Activated CD8-positive, alpha-beta memory T cell treated with anti-CD3 and anti-CD28 coated beads, Interleukin-2, amount 50 U/mL, for 24 hours (primary cell): Measurements from ENCODE around the gene GPBP1.

Experiments used
- DNase-seq: peaks from one replicate; pipeline ENCODE4 v3.0.0-alpha.2; 2020; ENCODE audit errors: extremely low read depth

GPBP1 gene

DNA sequence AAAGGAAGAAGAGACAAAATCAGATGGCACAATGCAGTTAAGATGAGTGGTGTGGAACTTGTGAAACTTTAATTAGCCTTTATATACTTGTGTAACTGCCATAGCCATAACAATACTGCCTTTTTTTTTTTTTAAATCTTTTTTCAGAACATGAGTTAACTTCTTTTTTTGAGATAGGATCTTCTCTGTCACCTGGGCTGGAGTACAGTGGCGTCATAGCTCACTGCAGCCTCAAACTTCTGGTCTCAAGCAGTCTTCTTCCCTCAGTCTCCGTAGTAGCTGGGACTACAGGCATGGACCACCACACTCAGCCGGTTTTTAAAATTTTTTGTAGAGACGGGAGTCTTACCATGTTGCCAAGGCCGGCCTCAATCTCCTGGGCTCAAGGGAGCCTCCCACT is 37.2 kb downstream of the GPBP1 start:
- DNase-seq, result no peak

DNA sequence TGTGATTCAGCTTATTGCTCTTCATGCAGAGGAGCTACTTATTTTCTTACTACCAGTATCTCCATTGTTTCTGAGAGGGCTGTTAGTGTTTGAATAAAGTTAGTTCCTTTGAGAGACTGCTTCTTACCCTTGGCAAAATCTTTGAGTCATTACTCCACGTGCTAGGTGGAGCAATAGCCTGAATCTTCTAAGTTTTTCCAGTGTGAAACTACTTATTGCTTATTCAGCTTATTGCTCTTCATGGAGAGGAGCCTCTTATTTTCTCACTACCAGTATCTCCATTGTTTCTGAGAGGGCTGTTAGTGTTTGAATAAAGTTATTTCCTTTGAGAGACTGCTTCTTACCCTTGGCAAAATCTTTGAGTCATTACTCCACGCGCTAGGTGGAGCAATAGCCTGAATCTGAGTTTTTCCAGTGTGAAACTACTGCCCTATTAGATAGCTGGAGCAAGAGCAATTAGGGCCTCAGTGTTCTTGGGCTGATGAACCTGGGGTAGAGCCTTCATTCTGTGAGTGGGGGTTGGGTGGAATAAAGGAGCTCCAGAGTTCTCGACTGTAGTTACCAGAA is 41.9 kb downstream of the GPBP1 start:
- no peak for DNase-seq

DNA sequence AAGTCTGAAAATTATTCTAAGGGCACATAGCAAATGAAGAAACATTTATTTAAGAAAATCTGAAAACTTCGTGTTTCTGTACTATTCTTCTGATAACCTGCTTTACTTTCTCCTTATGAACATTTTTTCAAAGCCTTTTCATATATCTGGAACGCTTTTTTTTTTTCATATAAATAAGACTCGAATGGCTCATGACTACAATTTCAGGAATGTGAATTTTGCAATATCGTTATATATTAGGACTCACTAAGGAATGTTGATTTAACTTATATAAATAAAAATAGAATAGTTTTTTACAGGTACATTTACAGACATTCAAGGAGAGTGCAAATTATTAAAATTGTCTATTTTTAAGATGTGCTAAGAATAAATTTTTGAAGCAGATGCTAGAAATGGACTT is 42.9 kb downstream of the GPBP1 start:
- no peak for DNase-seq

DNA sequence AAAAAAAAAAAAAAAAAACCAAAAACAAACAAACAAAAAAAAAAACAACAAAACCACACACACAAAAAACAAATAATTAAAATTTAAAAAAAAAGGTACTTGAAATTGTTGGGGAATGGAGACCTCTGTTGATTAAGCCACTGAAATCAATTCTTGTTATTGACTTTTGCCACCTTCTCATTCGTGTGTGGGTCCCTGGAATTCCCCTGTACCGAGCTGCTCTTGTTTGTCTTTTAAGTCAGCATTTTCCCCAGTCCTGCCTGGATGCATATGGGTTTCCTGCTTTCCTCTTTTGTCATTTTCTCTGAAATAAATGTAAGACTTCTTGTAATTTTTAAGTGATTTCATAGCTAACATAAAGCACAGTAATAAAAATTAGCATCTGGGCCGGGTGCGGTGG is 45.5 kb downstream of the GPBP1 start:
- DNase-seq, result no peak

DNA sequence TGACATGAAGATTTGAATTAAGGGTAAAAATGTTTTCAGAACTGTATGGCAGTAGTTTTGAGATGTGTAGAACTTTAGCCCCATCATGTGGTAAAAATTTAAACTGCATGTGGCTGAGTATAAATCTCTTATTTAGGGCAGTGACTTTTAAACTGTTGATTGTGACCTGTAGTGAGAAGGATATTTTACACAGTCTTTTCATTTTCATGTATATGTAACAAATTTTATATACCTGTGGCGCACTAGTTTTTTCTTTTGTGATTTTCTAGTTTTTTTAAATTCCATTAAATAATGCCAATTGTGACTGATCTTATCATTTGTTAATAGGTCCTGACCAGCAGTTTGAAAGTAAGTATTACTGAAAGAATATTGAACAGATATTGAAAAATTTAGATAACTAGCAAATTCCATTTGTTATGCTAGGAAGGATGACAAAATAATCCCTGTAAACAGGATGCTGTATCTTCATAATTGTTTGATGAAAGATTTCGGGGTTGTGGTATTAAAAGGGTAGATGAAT is 47.2 kb downstream of the GPBP1 start:
- DNase-seq, result no peak

GRCh38 chr5:57225553-57225952 is 51.7 kb downstream of the GPBP1 start:
- DNase-seq, result no peak

- DNase-seq, result no peak
Measured at GRCh38 chr5:57229313-57229712, 55.5 kb downstream of the GPBP1 start.

DNA sequence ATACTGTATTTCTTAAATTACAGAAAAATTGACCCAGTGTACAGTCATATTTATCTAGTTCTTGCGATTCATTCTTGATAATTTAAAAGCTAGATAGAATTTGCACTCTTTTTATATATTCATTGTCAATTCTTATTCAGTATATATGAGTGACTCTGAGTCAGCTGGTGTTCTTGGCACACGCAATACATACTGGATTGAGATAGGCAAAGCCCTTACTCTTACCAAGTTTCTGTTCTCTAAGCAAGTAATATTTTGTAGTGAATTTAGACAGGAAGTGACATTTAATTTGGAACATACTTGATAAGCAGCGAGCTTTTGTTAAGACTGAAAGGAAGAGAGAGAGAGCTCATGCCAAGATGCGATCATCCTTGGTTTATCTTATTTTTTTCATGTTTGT is 57.7 kb downstream of the GPBP1 start:
- DNase-seq, result no peak

DNA sequence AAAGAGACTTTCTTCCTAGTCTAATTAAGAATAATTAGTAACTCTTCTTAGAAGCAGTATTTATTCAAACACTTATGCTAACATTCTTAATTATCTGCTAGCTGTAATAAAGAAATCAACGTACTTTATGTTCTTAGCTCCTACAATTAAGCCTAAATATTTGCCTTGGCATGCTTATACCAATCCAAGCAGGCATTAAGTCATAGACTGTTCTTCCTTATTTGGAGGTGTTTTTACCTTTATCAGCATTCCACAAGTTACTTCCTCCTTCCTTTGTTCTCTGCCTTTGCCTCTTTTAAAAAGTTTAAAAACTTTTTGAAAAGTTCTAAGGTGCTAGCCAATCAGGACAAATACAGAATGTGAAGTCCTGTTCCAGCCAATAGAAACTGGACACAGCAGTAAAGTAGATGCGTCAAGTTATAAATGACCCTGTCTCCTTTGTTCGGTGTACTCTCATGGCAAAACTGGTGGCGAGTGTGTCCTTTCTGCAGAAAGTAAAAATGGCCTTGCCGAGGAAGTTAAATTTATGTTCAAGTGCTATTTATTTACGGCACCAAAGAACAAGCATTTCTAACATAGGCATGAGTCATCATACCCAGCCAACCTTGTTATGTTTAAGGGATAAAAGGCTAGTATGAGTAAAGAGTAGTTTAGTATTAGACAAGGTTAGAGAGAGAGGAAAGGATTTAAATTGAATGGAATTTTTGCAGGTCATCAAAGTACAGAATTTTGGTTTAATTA is 58.6 kb downstream of the GPBP1 start:
- DNase-seq, result no peak

DNA sequence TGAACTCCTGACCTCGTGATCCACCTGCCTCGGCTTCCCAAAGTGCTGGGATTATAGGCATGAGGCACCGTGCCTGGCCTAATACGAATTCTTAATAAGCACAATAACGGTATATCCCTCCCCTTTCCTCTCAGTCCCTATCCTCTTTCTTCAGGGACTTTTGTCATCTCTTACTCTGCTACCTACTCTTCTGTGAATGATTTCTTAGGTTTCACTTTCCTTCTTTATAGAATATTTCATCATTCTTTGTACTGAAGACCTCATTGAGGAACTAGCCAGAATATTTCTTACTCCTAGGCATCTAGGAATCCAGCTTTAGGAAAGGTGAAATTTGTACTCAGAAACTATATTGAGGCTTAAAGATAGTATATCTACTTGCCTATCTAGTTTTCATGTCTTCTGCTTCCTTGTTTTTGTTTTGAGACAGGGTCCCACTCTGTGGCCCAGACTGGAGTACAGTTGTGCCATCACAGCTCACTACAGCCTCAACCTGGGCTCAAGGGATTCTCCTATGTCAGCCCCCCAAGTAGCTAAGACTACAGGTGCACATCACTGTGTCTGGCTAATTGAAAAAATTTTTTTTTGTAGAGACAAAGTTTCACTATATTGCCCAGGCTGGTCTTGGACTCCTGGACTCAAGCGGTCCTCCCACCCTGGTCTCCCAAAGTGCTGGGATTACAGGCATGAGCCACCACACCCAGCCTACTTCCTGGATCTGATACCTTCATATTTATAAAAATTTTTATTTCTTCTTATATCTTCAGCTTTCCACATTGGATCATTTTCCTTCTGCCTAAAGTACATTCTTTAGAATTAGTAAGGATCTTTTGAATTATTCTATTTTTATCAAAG is 69.7 kb downstream of the GPBP1 start:
- DNase-seq, result no peak

GRCh38 chr5:57244331-57244730 is 70.5 kb downstream of the GPBP1 start:
- DNase-seq, result no peak

DNA sequence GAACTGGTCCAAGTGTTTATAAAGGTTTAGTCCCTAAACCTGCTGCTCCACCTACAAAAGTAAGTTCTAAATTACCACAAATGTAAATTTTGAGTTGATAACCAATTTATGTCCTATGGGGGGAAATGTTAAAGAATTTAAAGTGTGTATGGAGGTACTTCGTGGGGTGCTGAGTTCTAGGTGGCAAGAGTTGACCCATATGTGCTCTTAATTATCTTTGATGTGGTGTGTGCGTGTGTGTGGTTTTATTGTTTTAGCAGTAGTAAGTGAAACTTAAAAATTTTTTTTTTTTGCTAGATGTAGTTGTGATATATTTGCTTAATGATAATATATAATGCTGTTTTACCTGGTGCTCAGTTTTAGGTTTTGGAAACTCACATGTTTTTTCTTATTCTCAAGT is 72.6 kb downstream of the GPBP1 start:
- DNase-seq, result no peak

DNA sequence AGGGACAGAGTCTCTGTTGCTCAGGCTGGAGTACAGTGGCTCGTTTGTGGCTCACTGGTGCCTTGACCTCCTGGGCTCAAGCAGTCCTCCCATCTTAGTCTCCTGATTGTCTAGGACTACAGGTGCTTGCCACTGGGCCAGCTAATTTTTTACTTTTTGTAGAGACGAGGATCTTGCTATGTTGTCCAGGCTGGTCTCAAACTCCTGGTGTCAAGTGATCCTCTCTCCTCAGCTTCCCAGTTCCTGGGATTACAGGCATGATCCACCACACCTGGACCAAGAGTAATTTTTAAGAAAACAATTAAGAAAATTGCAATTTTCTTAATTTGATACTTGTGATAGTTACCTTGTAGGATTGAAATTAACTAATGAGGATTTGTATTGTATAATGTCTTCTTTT is 73.9 kb downstream of the GPBP1 start:
- no peak for DNase-seq

- DNase-seq, result no peak
Measured at GRCh38 chr5:57249265-57249874, 75.5 kb downstream of the GPBP1 start.

- no peak for DNase-seq
Measured at GRCh38 chr5:57258052-57258451, 84.2 kb downstream of the GPBP1 start.

GRCh38 chr5:57258943-57259342 is 85.1 kb downstream of the GPBP1 start:
- DNase-seq, result no peak

DNA sequence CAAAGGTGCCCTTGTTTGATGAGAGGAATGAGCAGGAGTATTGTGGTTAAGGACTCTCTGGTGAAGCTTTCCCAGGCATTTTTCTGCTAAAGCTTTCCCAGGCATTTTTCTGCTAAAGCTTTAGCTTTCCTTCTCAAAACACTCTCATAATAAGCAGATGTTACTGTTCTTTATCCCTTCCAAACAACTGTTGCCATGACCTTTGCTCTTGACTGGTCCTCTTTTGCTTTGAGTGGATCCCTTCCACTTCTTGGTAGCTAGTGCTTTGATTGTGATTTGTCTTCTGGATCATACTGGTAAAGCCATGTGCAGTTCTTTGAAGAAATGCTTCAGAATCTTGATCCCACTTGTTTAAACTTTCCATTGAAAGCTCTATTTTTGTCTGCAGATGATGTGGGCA is 85.8 kb downstream of the GPBP1 start:
- DNase-seq, result no peak

DNA sequence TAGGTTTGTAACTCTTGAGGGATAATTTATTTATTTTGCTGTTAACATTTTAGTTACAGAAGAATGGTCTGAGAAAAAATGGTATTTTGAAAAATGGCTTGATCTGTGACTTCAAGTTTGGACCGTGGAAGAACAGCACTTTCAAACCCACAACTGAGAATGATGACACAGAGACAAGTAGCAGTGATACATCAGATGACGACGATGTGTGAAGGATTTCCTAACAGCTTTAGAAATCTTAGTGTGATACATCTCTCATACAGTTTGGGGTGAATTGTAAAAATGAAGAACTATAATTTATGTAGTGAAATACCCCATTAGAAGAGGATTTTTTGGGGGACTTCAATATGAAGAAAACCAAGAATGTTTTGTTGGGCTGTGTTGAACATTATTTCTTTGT is 88.7 kb downstream of the GPBP1 start:
- DNase-seq, result no peak

DNA sequence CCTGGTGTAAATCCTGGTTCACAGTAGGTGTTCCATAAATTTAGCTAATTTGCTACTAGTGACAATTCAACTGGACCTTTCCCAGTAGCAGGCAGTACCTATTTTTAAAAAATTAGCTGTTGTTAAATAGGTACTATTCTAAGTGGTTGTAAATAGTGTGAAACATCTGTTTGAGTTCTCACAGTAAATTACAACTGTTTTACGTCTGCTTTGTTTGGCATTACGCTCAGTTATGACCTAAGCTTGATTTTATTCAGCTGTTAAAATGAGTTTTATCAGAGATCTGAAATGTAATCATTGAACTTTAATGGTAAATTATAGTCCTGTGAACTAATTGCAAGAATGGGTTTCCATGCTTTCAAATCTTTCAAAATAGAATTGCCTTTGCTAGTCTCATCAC is 93.9 kb downstream of the GPBP1 start:
- DNase-seq, result no peak

DNA sequence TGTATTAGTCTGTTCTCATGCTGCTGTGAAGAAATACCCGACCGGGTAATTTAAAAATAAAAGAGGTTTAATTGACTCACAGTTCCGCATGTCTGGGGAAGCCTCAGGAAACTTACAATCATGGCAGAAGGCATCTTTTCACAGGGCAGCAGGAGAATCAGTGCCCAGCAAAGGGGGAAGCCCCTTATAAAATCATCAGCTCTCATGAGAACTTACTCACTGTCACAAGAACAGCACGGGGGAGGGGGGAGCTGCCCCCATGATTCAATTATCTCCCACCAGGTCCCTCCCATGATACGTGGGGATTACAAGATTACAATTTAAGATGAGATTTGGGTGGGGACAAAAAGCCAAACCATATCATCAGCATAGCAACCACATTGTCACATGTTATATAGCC is 102.5 kb downstream of the GPBP1 start:
- DNase-seq, result no peak

DNA sequence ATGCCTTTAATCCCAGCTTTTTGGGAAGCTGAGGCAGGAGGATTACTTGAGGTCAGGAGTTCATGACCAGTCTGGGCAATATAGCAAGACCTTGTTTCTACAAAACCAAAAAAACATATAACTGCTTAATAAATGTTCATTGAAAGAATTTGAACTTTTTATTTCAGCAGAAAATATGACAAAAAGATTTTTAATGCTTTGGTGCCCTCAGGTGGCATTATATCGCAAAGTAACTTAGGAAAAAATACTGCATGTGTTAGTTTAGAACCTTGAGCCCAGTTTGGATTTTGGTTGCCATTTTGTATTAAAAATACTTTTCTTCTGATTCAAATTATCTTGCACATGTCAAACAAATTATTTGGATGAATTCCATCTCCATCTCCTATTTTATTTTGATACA is 103.2 kb downstream of the GPBP1 start:
- DNase-seq, result no peak

DNA sequence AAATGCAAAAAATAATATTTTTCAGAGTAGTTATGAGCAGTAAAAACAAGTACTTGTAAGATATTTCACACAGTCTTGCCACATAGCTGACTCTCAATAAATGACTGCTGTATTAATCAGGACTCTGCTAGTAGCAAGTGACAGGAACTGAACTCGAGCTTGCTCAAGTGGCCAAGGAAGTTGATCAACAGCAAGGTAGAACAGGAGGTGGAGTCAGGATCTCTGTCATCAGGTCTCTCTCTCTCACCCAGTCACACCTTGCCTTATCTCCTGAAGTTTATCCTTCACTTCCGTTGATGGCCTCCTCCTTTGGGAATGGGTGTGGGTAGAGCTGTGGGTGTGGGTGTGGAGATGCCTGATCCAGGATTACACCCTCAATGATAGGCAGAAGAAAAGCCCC is 107.0 kb downstream of the GPBP1 start:
- no peak for DNase-seq
